OCI-LY3 (cell line): ENCODE data around the gene NRXN3.

ENCODE experiments used
- CTCF ChIP-seq: fragments of 200-600, 300-600 bp; sonication (generic); IDR thresholded peaks from 2 replicates; pipeline ENCODE4 v1.5.1; 2014; ENCODE audit warnings: antibody characterized with exemption, low read length, low read depth
- EZH2phosphoT487 ChIP-seq: fragments of 200-600 bp; shearing (Covaris generic); IDR thresholded peaks from 2 replicates; pipeline ENCODE4 v1.6.1; 2018; ENCODE audit warnings: antibody characterized with exemption, mixed run types, low read depth

GRCh38 chr14:78178971-78179370 is 8.8 kb downstream of the NRXN3 start:
- no peak for TF ChIP-seq CTCF
- TF ChIP-seq EZH2phosphoT487 = no peak
